IPS DF 6.9 (cell line): ENCODE results near the gene OXCT2.
A peak's percentile ranks its signal among the peaks of the same experiment; 100 is the strongest.
"Not testable (repeated sequence)": the region's sequence is repeated elsewhere in the genome, so short reads cannot be mapped to it uniquely, and the experiment has no call there.

Source experiments
- DNase-seq: peaks from one replicate; pipeline ENCODE4 v3.0.0-alpha.2; 2013; ENCODE audit warnings: low read depth, low spot score
- H3K27ac ChIP-seq: one replicate; pipeline ENCODE4 v1.5.1; 2013; ENCODE audit warnings: low read length, control low read depth
- H3K27me3 ChIP-seq: 2 replicates; pipeline ENCODE4 v1.6.1; 2013; ENCODE audit warnings: mild to moderate bottlenecking, low read length; ENCODE audit not compliant: control insufficient read depth, insufficient read depth
- H3K36me3 ChIP-seq: 2 replicates; pipeline ENCODE4 v1.6.1; 2013; ENCODE audit warnings: low read length; ENCODE audit not compliant: control insufficient read depth, insufficient read depth
- H3K4me1 ChIP-seq: 2 replicates; pipeline ENCODE4 v1.6.1; 2013; ENCODE audit warnings: low read length; ENCODE audit not compliant: control insufficient read depth, insufficient read depth
- H3K4me3 ChIP-seq: 2 replicates; pipeline ENCODE4 v1.5.1; 2013; ENCODE audit warnings: mild to moderate bottlenecking, low read length
- H3K9me3 ChIP-seq: 2 replicates; pipeline ENCODE4 v1.6.1; 2013; ENCODE audit warnings: low read length, inconsistent platforms; ENCODE audit not compliant: control insufficient read depth, insufficient read depth
- WGBS: extraction: QIAGEN DNeasy Blood & Tissue Kit; methylation state at CpG from one replicate; pipeline ENCODE4 v1.1.7; 2013; ENCODE audit warnings: mixed read lengths, missing lambda C conversion rate; ENCODE audit not compliant: insufficient read length, insufficient coverage; 5-methylcytosine and 5-hydroxymethylcytosine counted together

OXCT2 gene

GRCh38 chr1:39771022-39771532, at the start of gene OXCT2:
OXCT2 (minus strand) TSS chr1:39771348; CDS start chr1:39771255, 93 bp downstream.
- not testable (repeated sequence) for H3K27me3 ChIP-seq, H3K27ac ChIP-seq, DNase-seq, H3K36me3 ChIP-seq, H3K9me3 ChIP-seq, H3K4me1 ChIP-seq
- no CpG with 5 or more reads among the region's 57 CpGs for WGBS
- H3K4me3 ChIP-seq = peak within 1 kb of the TSS; percentile 8; the same call in 1 of the 2 replicates

GRCh38 chr1:39819091-39819812, 48.1 kb upstream of the OXCT2 start:
- Histone ChIP-seq H3K36me3 (no peaks in the 10 kb centered on the region), H3K9me3 (no peaks in the 10 kb centered on the region), H3K27ac (no peak overlapping the region), H3K27me3 (no peaks in the 10 kb centered on the region), H3K4me3 (no peak overlapping the region), H3K4me1 (no peaks in the 10 kb centered on the region)
- DNase-seq = no peak
- no CpG with 5 or more reads among the region's 22 CpGs for WGBS

- DNase-seq = no peak
- H3K4me1 ChIP-seq = no peaks in the 10 kb centered on the region
- no peak overlapping the region for H3K27ac ChIP-seq
- H3K36me3 ChIP-seq = no peaks in the 10 kb centered on the region
- H3K9me3 ChIP-seq = no peaks in the 10 kb centered on the region
- no CpG with 5 or more reads among the region's 2 CpGs for WGBS
- no peaks in the 10 kb centered on the region for H3K27me3 ChIP-seq
- H3K4me3 ChIP-seq = no peak overlapping the region
These were observed 47.3 kb upstream of the OXCT2 start for GRCh38 chr1:39818482-39818881.

GRCh38 chr1:39817091-39817932, 46.2 kb upstream of the OXCT2 start:
- H3K27ac ChIP-seq, H3K4me1 ChIP-seq, H3K4me3 ChIP-seq, DNase-seq, H3K36me3 ChIP-seq, H3K9me3 ChIP-seq, H3K27me3 ChIP-seq: not testable (repeated sequence)
- no CpG with 5 or more reads among the region's 24 CpGs for WGBS

- WGBS = no CpG with 5 or more reads among the region's 11 CpGs
- DNase-seq = peak; percentile 35
- Histone ChIP-seq H3K27me3 (no peaks in the 10 kb centered on the region), H3K9me3 (no peaks in the 10 kb centered on the region), H3K4me3 (no peak overlapping the region), H3K36me3 (no peaks in the 10 kb centered on the region), H3K4me1 (no peaks in the 10 kb centered on the region), H3K27ac (no peak overlapping the region)
These were observed 45.4 kb upstream of the OXCT2 start for GRCh38 chr1:39816415-39817090.

GRCh38 chr1:39812913-39813312, 41.8 kb upstream of the OXCT2 start:
- no peak for DNase-seq
- no CpG with 5 or more reads among the region's 3 CpGs for WGBS
- Histone ChIP-seq H3K27me3 (no peaks in the 10 kb centered on the region), H3K36me3 (no peaks in the 10 kb centered on the region), H3K4me3 (no peak overlapping the region), H3K27ac (no peak overlapping the region), H3K9me3 (no peaks in the 10 kb centered on the region), H3K4me1 (no peaks in the 10 kb centered on the region)

GRCh38 chr1:39808784-39809517, 37.8 kb upstream of the OXCT2 start:
- no peaks in the 10 kb centered on the region for H3K27me3 ChIP-seq
- no peak overlapping the region for H3K27ac ChIP-seq
- WGBS = no CpG with 5 or more reads among the region's 8 CpGs
- H3K4me3 ChIP-seq = no peak overlapping the region
- H3K9me3 ChIP-seq = no peaks in the 10 kb centered on the region
- no peak for DNase-seq
- no peaks in the 10 kb centered on the region for H3K4me1 ChIP-seq
- no peaks in the 10 kb centered on the region for H3K36me3 ChIP-seq

GRCh38 chr1:39805385-39805784, 34.2 kb upstream of the OXCT2 start:
- H3K27me3 ChIP-seq = no peaks in the 10 kb centered on the region
- no peaks in the 10 kb centered on the region for H3K36me3 ChIP-seq
- no peak overlapping the region for H3K27ac ChIP-seq
- DNase-seq = no peak
- H3K4me1 ChIP-seq = no peaks in the 10 kb centered on the region
- no peak overlapping the region for H3K4me3 ChIP-seq
- no peaks in the 10 kb centered on the region for H3K9me3 ChIP-seq
- no CpG with 5 or more reads among the region's 2 CpGs for WGBS

- H3K27me3 ChIP-seq = no peaks in the 10 kb centered on the region
- H3K36me3 ChIP-seq = no peaks in the 10 kb centered on the region
- H3K4me1 ChIP-seq = no peaks in the 10 kb centered on the region
- H3K4me3 ChIP-seq = no peak overlapping the region
- no CpG with 5 or more reads among the region's 14 CpGs for WGBS
- H3K27ac ChIP-seq = no peak overlapping the region
- H3K9me3 ChIP-seq = no peaks in the 10 kb centered on the region
- no peak for DNase-seq
These were observed 31.5 kb upstream of the OXCT2 start for GRCh38 chr1:39802496-39803260.
